Stimulated activated CD8-positive, alpha-beta memory T cell treated with anti-CD3 and anti-CD28 coated beads, Interleukin-15, amount 100 ng/mL, for 1 hour (primary cell): ENCODE data around the gene TATDN3.
A peak's percentile ranks its signal among the peaks of the same experiment; 100 is the strongest.
"Not testable (repeated sequence)": the region's sequence is repeated elsewhere in the genome, so short reads cannot be mapped to it uniquely, and the experiment has no call there.

ENCODE experiments used
- DNase-seq: peaks from one replicate; pipeline ENCODE4 v3.0.0-alpha.2; 2020; ENCODE audit warnings: low read depth

Gene TATDN3, protein sequence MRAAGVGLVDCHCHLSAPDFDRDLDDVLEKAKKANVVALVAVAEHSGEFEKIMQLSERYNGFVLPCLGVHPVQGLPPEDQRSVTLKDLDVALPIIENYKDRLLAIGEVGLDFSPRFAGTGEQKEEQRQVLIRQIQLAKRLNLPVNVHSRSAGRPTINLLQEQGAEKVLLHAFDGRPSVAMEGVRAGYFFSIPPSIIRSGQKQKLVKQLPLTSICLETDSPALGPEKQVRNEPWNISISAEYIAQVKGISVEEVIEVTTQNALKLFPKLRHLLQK

DNA sequence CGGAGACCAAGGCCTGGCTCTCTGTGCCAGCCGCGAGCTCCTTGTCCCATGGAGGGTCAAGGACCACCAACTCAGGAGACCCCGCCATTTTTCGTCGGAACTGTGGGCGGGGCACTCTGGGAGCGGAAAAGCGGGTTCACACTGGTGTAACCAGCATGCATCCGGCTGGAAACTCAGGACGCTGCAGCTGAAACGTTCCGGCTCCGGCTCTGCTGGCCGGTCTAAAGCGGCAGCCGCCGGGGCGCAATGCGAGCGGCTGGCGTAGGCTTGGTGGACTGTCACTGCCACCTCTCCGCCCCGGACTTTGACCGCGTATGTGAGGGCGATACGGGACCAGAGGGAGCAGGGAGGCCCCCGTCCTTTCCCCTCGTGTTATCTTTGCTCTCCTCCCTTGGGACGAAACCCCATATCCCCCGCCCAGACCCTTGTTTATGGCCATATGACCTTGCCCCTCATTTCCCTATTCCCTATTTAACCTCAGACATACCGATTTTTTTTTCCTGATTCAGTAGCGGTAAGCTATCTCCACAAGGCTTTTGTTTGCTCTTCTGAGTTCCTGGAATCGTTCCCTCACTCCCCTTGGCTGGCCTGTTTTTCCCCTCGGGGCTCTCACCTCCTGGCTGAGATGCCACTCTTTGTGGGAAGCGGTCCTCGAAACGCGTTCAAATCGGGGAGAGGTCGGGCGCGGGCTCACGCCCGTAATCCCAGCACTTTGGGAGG, at the start of gene TATDN3, which contains the start of gene NSL1:
TATDN3 (plus strand) TSS at position 219 of the 720 bp plus-strand sequence; CDS start at position 247, 28 bp downstream.
NSL1 (minus strand) TSS at position 102 of the 720 bp plus-strand sequence; CDS start at position 88, 14 bp downstream.
- peak; percentile 91 for DNase-seq

DNA sequence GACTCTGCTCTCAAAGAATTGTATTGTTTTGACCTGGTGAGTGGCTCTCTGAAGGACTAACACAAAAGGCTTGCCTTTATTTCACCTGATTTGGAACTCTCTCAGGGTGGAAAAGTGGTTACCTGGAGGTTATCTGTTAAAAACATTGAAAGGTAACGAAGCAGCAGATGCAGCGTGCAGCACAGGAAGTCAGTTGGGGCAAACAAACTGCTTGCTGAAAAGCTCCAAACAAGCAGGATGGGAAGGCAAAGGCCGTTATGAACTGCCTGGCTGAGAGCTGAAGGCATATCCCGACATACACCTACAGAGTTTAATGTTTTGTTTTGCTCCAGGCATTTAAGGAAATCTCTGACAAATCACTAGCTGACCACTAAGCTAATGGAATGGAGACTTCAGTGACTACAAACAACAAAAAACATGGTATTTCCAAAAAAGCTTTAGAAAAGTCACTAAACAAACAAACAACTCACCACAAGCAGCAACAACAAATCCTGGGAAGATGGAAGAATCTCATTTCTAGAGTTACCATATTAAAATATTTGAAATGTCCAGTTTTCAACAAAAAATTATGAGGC, 47.7 kb upstream of the TATDN3 start:
- DNase-seq: no peak

DNA sequence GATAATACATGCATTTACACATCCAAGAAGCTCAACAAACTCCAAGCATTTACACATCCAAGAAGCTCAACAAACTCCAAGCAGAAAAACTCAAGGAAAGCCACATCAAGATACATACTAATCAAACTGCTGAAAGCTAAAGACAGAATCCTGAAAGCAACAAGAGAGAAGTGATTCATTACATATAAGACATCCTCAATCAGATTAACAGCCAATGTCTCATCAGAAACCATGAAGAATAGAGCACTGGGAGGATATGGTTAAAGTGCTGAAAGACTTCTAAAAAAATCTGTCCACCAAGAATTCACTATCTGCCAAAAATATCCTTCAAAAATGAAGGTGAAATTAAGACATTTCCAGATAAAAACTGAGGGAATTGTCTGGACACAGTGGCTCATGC, 46.4 kb upstream of the TATDN3 start:
- no peak for DNase-seq

DNA sequence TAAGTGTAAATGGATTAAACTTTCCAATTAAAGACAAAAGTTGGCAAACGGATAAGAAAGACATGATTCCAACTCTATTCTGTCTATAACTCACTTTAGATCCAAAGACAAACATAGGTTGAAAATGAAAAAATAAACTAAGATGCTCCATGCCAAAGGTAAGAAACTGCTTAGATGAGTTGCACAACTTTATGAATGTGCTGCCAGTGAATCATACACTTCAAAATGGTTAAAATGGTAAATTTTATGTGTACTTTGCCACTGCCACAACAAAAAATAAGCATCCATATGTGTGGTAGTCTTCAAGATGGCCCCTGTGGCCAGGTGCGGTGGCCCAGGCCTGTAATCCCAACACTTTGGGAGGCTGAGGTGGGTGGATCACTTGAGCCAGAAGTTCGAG, 45.1 kb upstream of the TATDN3 start:
- no peak for DNase-seq

DNA sequence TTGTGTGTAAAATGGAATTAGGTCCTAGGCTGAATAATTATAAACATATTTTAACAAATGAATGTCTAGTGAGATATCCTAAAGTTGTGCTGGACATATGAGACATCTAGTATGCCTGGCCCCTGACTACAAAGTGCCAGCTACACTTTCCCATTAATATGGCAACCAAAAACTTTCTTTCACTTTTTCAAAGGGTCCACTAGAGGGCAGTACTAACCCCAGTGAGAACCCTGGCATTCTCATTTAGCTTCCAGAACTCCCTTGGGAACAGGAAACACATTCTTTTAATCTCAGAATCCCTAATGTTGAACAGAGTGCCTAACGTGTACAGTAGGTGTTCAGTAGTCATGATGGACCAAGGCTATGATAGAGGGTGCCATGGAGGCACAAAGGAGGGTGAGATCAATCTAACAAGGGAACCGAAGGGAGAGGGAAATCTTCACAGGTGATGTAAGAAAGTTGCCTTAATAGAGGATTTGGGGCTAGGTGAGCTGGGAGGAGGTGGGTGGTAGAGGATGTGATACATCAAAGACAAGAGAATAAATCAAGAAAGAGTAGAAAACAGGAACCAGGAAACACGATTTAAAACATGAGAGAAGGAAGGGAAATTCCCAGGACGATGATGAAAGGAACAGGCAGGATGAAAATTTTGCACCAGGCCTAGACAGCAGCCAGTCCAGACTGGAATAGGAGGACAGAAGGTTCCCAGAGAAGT, 41.7 kb upstream of the TATDN3 start:
- no peak for DNase-seq

DNA sequence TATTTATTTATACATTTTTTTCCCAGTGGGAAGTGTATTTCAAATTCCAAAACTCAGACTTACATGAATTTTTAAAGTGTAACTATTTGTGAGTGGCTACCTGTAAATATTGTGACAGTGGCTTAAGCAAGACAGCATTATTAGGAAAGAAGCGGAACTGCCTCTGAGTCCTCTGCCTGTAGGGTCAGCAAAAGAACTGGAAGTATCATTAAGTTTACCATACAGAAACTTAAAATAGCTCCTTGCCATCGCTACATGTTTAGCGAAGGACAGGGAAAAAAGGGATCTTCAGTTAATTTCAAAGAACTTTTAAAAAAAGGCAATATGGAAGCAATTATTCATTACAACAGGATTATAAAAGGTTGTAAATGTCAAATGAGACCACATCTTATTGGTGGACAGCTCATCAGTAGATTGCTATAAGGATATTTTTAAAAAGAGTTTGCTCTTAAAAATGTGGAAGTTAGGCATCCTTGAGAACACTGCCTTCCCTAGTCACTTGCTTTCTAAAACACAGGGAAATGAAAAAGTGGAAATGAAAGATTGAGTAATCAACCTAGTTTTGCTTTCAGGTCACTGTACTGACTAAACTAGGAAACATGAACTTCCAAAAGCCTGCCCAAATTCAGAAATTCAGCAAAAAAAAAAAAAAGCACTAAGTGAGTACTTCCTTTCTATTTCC, 39.3 kb upstream of the TATDN3 start:
- DNase-seq: no peak

DNA sequence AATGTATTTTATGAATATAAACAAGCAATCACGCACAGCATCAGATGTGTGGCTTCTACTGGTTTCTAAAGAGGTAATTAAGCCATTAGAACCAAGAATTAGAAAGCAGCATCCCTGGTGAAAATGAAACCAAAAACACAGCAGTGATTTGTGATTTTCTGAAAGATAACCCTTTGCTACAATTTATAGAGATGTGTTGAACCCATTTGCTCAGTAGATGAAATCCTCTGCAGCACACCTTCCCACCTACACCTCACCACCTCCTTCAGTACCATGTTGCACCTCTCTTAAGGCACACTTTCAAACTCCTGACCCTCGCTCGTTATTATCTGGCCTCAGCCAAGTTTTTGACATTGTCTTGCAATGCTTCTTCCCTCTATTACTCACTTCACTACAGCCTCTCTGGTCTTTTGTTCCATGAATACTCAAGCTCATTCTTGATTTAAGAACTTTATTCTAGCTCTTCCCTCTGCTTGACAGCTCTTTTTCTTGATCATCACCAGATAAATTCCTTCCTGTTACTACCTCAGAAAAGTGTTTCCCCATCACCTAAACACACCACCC, 38.7 kb upstream of the TATDN3 start:
- DNase-seq: no peak

DNA sequence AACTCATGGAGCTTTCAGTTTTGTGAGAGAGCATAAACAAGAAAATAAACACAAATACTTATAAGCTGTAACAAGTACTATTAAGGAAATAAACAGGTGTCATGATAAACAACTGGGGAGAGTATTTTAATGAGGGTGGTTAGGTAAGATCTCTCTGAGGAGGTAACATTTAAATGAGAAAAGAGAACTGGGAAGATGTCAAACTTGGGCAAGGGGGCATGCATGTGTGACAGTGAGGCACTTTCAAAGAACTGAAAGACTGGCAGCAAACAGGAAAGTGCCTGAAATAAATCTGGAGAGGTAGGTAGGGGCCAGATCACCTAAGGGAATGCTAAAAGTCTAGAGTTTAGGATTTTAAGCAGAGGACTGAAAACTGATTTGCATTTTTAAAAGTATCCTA, 37.9 kb upstream of the TATDN3 start:
- no peak for DNase-seq

DNA sequence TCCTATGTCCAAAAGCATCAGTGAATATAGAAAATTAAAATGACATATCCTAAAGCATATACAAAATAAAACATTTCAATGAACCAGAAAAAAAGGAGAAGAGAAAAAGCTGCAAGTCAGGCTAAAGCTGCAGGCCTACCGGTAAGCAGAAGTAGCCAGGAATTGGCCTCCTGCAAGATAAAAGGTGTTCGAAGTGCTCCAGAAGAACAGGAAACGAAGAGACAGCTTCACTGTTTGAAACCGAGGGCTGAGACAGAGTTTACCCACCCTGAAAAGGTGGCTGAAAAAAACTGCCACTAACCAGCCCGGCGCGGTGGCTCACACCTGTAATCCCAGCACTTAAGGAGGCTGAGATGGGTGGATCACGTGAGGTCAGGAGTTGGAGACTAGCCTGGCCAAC, 37.5 kb upstream of the TATDN3 start:
- DNase-seq: no peak

DNA sequence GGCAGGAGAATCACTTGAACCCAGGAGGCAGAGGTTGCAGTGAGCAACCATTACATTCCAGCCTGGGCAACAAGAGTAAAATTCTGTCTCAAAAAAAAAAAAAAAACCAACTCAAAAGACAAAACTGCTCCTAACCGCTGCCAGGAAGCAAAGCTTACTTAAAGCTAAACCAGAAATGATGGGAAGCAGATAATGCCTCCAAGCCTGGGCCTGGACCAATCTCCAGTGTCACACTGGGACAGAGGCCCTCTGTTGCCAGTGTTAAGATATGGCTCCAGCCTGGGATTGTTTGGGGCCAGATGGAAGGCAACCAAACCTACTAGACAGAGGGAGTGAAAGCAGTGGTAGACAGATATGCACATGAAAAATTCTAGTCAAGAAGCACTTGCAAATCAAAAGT, 37.0 kb upstream of the TATDN3 start:
- DNase-seq: no peak

DNA sequence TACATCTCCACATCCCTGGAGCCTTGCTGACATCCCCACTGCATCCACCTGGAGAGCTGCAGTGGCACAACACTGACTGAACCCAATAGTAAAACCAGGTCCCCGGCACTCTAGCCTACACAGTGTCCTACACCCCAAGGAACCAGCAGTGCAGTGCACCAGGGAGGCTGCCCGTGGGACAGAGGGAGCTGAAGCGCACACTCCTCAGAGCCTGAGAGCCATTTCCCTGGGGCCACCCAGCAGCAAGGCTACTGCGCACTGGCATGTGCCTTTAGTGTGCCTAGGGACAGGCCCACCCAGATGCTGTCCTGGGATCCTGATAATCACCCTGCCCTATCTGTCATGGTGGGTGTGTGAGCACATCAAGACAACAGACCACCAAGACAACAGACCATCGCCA, 32.0 kb upstream of the TATDN3 start:
- DNase-seq: no peak

DNA sequence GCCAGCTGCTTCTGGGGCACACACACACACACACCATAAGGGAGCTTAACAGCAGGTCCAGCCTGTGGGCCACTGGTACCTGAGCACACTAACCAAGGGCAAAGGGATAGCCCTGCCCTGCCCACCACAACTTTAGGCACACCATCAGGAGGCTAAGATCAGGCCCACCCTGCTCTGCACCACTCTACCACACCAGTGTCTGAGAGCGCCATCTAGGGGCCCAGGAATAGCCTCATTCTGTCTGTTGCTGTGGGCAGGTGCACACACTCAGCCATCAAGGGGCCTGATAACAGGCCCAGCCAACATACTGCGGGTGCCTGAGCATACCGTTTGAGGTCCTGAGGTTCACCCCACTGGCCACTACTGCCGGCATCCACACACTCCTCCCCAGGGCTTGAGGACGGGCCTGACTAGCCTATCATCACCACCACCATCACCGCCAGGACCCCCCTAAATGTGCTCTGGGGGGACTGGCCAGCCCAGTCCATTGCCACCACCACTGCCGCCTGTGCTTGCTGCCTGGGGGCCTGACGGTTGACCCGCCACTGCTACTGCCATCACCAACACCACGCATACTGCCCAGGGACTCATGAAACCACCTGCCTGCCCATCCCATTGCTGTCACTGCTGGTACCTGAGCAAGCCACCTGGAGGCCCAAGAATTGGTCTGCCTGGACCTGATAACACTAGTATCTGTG, 31.4 kb upstream of the TATDN3 start:
- DNase-seq: no peak

DNA sequence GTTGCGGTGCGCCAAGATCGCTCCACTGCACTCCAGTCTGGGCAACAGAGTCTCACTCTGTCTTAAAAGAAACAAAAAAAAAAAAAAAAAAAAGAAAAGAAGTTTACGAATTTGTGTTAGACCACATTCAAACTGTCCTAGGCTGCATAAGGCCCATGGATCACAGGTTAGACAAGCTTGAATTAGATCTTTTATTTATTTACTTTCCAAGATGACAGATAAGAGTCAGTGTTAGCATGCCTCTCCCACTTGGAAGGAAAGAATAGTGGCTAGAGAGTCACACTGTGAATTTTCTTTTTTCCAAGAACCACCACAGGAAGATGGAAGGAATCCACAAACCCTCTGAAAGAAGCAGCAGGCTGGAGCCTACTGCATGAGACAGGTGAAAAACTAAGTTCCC, 29.5 kb upstream of the TATDN3 start:
- DNase-seq: no peak

DNA sequence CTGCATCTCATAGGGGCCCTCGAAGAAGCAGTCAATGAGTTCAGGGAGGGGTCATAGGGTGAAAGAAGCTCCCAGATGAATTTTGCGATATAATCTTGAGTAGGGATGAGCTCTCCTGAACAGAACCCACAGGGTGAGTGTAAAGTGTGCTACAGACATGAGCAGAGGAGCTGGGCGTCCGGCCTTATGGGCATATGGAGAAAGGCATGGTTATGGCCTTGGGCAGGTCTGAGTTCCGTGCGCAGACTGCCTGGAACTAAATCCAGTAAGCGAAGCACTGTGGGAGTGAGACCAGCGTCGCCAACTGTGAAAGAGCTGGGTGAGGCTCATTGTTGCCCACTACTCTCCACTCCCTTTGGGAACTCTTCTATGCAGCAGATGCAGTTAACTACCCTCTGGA, 28.9 kb upstream of the TATDN3 start:
- DNase-seq: no peak

DNA sequence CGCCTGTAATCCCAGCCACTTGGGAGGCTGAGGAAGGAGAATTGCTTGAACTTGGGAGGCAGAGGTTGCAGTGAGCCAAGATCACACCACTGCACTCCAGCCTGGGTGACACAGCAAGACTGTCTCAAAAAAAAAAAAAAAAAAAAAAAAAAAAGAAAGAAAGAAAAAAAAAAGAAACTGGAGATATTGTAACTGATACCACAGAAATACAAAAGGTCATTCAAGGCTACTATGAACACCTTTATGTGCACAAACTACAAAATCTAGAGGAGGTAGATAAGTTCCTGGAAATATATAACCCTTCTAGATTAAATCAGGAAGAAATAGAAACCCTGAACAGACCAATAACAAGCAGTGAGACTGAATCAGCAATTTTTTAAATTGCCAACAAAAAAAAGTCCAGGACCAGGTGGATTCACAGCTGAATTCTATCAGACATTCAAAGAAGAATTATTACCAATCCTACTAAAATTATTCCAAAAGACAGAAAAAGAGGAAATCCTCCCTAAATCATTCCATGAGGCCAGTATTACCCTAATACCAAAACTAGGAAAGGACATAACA, 26.9 kb upstream of the TATDN3 start:
- not testable (repeated sequence) for DNase-seq

DNA sequence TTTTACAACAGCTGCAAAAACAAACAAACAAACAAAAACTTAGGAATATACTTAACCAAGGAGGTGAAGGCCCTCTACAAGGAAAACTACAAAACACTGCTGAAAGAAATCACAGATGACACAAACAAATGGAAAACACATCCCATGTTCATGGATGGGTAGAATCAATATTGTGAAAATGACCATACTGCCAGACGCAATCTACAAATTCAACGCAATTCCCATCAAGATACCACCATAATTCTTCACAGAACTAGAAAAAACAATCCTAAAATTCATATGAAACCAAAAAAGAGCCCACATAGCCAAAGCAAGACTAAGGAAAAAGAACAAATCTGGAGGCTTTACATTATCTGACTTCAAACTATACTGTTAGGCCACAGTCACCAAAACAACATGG, 24.9 kb upstream of the TATDN3 start:
- not testable (repeated sequence) for DNase-seq

DNA sequence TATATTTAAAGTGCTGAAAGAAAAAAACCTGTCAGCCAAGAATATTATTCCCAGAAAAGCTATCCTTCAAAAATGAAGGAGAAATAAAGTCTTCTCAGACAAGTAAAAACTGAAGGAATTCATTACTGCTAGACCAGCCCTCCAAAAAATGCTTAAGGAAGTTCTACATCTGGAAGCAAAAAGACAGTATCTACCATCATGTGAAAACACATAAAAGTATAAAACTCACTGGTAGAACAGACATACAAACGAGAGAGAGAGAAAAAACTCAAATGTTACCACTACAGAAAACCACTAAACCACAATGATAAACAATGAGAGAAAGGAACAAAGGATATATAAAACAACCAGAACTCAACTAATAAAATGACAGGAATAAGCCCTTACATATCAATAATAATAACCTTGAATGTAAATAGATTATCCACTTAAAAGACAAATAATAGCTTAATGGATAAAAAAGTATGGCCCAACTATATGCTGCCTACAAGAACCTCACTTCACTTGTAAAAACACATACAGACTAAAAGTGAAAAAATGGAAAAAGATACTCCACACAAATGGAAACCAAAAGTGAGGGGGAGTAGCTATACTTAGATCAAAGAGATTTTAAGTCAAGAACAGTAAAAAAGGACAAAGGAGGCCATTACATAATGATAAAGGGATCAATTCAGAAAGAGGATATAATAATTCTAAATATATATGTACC, 22.1 kb upstream of the TATDN3 start:
- DNase-seq: no peak

DNA sequence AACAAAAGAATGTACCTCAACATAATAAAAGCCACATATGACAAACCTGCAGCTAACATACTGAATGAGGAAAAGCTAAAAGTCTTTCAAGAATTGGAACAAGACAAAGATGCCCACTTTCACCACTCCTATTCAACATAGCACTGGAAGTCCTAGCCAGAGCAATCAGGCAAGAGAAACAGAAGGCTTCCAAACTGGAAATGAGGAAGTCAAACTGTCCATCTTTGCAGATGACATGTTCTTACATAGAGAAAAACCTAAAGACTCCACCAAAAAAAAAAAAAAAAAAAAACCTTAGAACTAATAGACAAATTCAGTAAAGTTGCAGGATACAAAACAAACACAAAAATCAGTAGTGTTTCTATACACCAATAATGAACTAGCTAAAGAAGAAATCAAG, 20.4 kb upstream of the TATDN3 start:
- no peak for DNase-seq

DNA sequence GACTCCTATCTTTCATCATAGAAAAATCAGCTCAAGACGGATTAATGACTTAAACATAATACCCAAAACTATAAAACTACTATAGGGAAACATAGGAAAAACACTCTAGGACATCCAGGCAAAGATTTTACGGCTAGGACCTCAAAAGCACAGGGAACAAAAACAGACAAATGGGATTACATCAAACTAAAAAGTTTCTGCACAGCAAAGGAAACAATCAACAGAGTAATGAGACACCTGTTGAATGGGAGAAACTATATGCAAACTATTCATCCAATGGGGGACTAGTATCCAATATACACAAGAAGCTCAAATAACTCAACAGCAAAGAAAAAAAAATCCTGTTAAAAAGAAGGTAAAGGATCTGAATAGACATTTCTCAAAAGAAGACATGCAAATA, 18.7 kb upstream of the TATDN3 start:
- no peak for DNase-seq

DNA sequence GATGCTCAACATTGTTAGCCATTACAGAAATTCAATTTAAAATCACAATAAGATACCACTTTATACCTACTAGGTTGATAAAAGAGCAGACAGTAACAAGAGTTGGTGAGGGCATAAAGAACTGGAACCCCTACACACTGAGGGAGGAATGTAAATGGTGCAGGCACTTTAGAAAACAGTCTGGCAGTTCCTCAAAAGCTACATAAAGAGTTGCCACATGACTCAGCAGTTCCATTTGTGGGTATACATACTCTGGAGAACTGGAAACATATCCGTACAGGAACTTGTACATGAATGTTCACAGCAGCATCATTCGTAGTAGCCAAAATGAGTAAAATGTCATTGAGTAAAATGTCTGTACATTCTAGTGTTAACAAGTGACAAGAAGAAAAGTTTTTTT, 17.1 kb upstream of the TATDN3 start:
- DNase-seq: no peak
